PC-9 (cell line): ENCODE measurements around the gene BCAP29. TPM values are rescaled to one million over a fixed set of nuclear protein-coding genes. Genes with fewer than 3 reads are reported as not detected.

Experiments used
- BruUV-seq: library from RNA; stranded (reverse); fragments of 400-500 nt; replicated peaks from 2 replicates; lab custom pipeline; 2021; lab: Mats Ljungman, UMichigan
- CTCF ChIA-PET: fragments of 300-600 bp; sonication (Branson Sonifier 250); formaldehyde crosslinking; loops from one replicate; lab custom pipeline; 2022; ENCODE audit warnings: antibody characterized with exemption; lab: Charles Lee
- POLR2A ChIA-PET: fragments of 300-600 bp; sonication (Branson Sonifier 250); formaldehyde crosslinking; loops from one replicate; lab custom pipeline; 2022; ENCODE audit warnings: antibody characterized with exemption; ENCODE audit not compliant: unreplicated experiment; lab: Charles Lee
- DNase-seq, 2 experiments: peaks; one replicate each; pipeline versions ENCODE4 v3.0.0 to v3.0.0-alpha.2; 2015 to 2022; ENCODE audit warnings: mixed read lengths in 1 of 2
- H2AFZ ChIP-seq: fragments of 200-600 bp; sonication (generic); 2 replicates; pipeline ENCODE4 v1.8.1; 2017; ENCODE audit warnings: antibody characterized with exemption
- H3F3A ChIP-seq: fragments of 200-600 bp; sonication (generic); 2 replicates; pipeline ENCODE4 v1.8.1; 2017; ENCODE audit warnings: antibody characterized with exemption, mild to moderate bottlenecking, low read depth; ENCODE audit not compliant: insufficient read depth
- H3K27ac ChIP-seq: fragments of 200-600 bp; sonication (generic); 2 replicates; pipeline ENCODE4 v1.6.1; 2016; ENCODE audit warnings: mixed run types
- H3K27me3 ChIP-seq: fragments of 200-600 bp; sonication (generic); 2 replicates; pipeline ENCODE4 v1.6.1; 2016; ENCODE audit warnings: low read depth, mixed run types; ENCODE audit not compliant: insufficient read depth
- H3K36me3 ChIP-seq: fragments of 200-600 bp; sonication (generic); 2 replicates; pipeline ENCODE4 v1.6.1; 2016; ENCODE audit warnings: low read depth, mixed run types
- H3K4me1 ChIP-seq: fragments of 200-600 bp; sonication (generic); replicated peaks from 2 replicates; pipeline ENCODE4 v1.6.1; 2016; ENCODE audit warnings: mixed run types; ENCODE audit not compliant: insufficient read depth
- H3K4me2 ChIP-seq: fragments of 200-600 bp; sonication (generic); 2 replicates; pipeline ENCODE4 v1.6.1; 2017; ENCODE audit warnings: mixed run types
- H3K4me3 ChIP-seq: fragments of 200-600 bp; sonication (generic); 2 replicates; pipeline ENCODE4 v1.6.1; 2016; ENCODE audit warnings: mixed run types
- H3K79me2 ChIP-seq: fragments of 200-600 bp; sonication (generic); 2 replicates; pipeline ENCODE4 v1.6.1; 2017; ENCODE audit warnings: low read depth, mixed run types
- H3K9me2 ChIP-seq: fragments of 200-600 bp; sonication (generic); 2 replicates; pipeline ENCODE4 v1.8.1; 2017; ENCODE audit warnings: mild to moderate bottlenecking; ENCODE audit not compliant: insufficient read depth
- H3K9me3 ChIP-seq: fragments of 200-600 bp; sonication (generic); 2 replicates; pipeline ENCODE4 v1.8.1; 2016; ENCODE audit warnings: low read depth; ENCODE audit not compliant: insufficient read depth
- H4K20me1 ChIP-seq: fragments of 200-600 bp; sonication (generic); 2 replicates; pipeline ENCODE4 v1.8.1; 2017; ENCODE audit not compliant: insufficient read depth
- CTCF ChIP-seq: fragments of 200-600 bp; sonication (generic); conservative IDR thresholded peaks from 2 replicates; pipeline ENCODE4 v1.6.1; 2017; ENCODE audit warnings: mixed run types, antibody characterized with exemption, mild to moderate bottlenecking, moderate library complexity
- EZH2 ChIP-seq: fragments of 200-600 bp; sonication (generic); IDR thresholded peaks from 2 replicates; pipeline ENCODE4 v1.8.0; 2017; ENCODE audit warnings: antibody characterized with exemption, low read depth
- intact Hi-C: fragments of 100-400 bp; cut with micrococcal nuclease; formaldehyde crosslinking; loops from one replicate; pipeline ENCODE4 v1.10.0; 2022; ENCODE audit not compliant: unreplicated experiment
- total RNA-seq: library from RNA; stranded (reverse); gene quantifications from 2 replicates; pipeline ENCODE4 v1.2.3, GENCODE V29; 2021

Gene BCAP29
- total RNA-seq, 1 experiment from 2014 or later = 58.3 TPM

GRCh38 chr7:107543338-107543993 is 36.6 kb upstream of the BCAP29 start:
- Histone ChIP-seq H3K27me3 (no peaks in the 10 kb centered on the region), H4K20me1 (no peaks in the 10 kb centered on the region), H3K9me3 (no peaks in the 10 kb centered on the region), H3K79me2 (peaks cover 9% of the 10 kb centered on the region), H3K4me3 (no peak overlapping the region), H3F3A (no peaks in the 10 kb centered on the region), H3K36me3 (peaks cover 24% of the 10 kb centered on the region), H2AFZ (no peak overlapping the region), H3K27ac (no peak overlapping the region), H3K4me2 (no peak overlapping the region), H3K4me1 (no peaks in the 10 kb centered on the region), H3K9me2 (no peaks in the 10 kb centered on the region)
- BruUV-seq = no TSS peak
- DNase-seq = no peak
- TF ChIP-seq EZH2 (no peak), CTCF (no peak)
- CTCF ChIA-PET = no interaction called here
- POLR2A ChIA-PET = no interaction called here
- intact Hi-C loops = no loop called here

DNA sequence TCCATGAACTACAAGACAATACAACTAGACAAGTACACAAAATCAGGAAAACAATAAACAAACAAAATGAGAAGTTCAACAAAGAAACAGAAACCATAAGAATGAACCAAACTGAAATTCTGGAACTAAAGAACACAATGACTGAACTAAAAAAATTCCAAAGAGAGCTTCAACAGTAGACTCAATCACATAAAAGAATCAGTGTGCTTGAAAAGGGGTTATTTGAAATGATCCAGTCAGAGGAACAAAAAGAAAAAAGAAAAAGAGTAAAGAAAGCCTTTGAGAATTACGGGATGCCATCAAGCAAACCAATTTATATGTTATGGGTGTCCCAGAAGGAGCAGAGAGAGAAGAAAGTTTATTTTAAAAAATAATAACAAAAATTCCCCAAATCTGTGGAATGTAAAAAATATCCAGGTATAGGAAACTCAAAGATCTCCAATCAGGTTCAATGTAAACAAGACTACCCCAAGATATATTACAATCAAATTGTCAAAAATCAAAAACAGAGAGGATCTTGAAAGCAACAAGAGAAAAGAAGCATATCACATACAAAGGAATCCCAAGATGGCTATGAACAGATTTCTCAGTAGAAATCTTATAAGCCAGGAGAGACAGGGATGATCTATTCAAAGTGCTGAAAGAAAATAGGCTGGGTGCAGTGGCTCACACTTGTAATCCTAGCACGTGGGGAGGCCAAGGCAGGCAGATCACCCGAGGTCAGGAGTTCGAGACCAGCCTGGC is 35.0 kb upstream of the BCAP29 start:
- POLR2A ChIA-PET = no interaction called here
- Histone ChIP-seq H3K79me2 (peaks cover 9% of the 10 kb centered on the region), H3K27ac (no peak overlapping the region), H3K4me3 (no peak overlapping the region), H4K20me1 (no peaks in the 10 kb centered on the region), H2AFZ (no peak overlapping the region), H3F3A (no peaks in the 10 kb centered on the region), H3K36me3 (peaks cover 24% of the 10 kb centered on the region), H3K4me2 (no peak overlapping the region), H3K9me2 (no peaks in the 10 kb centered on the region), H3K9me3 (no peaks in the 10 kb centered on the region), H3K4me1 (no peaks in the 10 kb centered on the region), H3K27me3 (no peaks in the 10 kb centered on the region)
- no peak for TF ChIP-seq EZH2
- no peak for TF ChIP-seq CTCF
- no TSS peak for BruUV-seq
- CTCF ChIA-PET = interaction anchor here (0.7 kb wide), 1 partner anchor 20 kb away, joined by 15 read pairs; no protein-coding TSS in a partner anchor
- DNase-seq = no peak
- intact Hi-C loops = no loop called here

- TF ChIP-seq CTCF (no peak), EZH2 (no peak)
- Histone ChIP-seq H3K4me2 (no peak overlapping the region), H3K4me3 (no peak overlapping the region), H3K36me3 (peaks cover 30% of the 10 kb centered on the region; the same call in 1 of the 2 replicates), H2AFZ (no peak overlapping the region), H3F3A (no peaks in the 10 kb centered on the region), H3K27ac (no peak overlapping the region), H3K9me3 (no peaks in the 10 kb centered on the region), H3K79me2 (peaks cover 16% of the 10 kb centered on the region), H3K9me2 (no peaks in the 10 kb centered on the region), H4K20me1 (peaks cover 12% of the 10 kb centered on the region; the same call in 1 of the 2 replicates), H3K4me1 (no peaks in the 10 kb centered on the region), H3K27me3 (no peaks in the 10 kb centered on the region)
- CTCF ChIA-PET = no interaction called here
- no TSS peak for BruUV-seq
- intact Hi-C loops = no loop called here
- POLR2A ChIA-PET = no interaction called here
- DNase-seq = no peak
These were observed 28.1 kb upstream of the BCAP29 start for GRCh38 chr7:107551936-107552335.
